Measurements from ENCODE around the gene TTF2. TPM values are rescaled to one million over a fixed set of nuclear protein-coding genes. Genes with fewer than 3 reads are reported as not detected.
A peak's percentile ranks its signal among the peaks of the same experiment; 100 is the strongest.

The TTF2 gene
- total RNA-seq (2011; cell fraction: chromatin; rRNA removed; ENCODE audit: low replicate concordance) = 122 and 267 TPM in 2 replicates
- total RNA-seq (2011; cell fraction: nucleolus; rRNA removed) = 62.4 and 74.7 TPM in 2 replicates
- total RNA-seq (2011; cell fraction: nucleoplasm; rRNA removed) = 84.3 and 104 TPM in 2 replicates
- total RNA-seq (2014; rRNA removed) (36.1 and 36.2 TPM in 2 replicates), total RNA-seq (2014; rRNA removed; fragmentation: Illumina TruSeq; extraction: Trizol) (61.5 and 69.2 TPM in 2 replicates), total RNA-seq (2015; rRNA removed; fragmentation: Illumina TruSeq; extraction: Trizol) (40.0 and 46.1 TPM in 2 replicates), total RNA-seq (2021) (62.5 and 63.3 TPM in 2 replicates), polyA plus RNA-seq (2011; rRNA removed) (71.1 and 77.3 TPM in 2 replicates), polyA plus RNA-seq (2014; fragmentation: Illumina TruSeq; extraction: Trizol) (36.0 and 42.1 TPM in 2 replicates), polyA plus RNA-seq (2014; fragmentation: Nextera tagmentation; extraction: Ambion mirVana) (10 to 100 TPM in 1 of 2 experiments, 1 to 10 TPM in 1; 9.4 to 10.5 TPM), polyA plus RNA-seq (2014; rRNA removed) (36.6 and 41.3 TPM in 2 replicates), polyA minus RNA-seq (2011; rRNA and poly(A)+ RNA removed) (55.0 and 68.2 TPM in 2 replicates), Bru-seq, nascent RNA (percentile 89 among the genes with signal in this experiment), BruChase-seq, experiment 1, labeled RNA remaining after a 2-hour chase (percentile 89 among the genes with signal in this experiment), BruChase-seq, experiment 2, labeled RNA remaining after a 6-hour chase (percentile 86 among the genes with signal in this experiment)
- 24.3 and 30.5 TPM in 2 replicates for polyA plus RNA-seq (2011; cell fraction: cytosol; rRNA removed)
- 108 and 124 TPM in 2 replicates for polyA plus RNA-seq (2011; cell fraction: nucleus; rRNA removed)
- 32.8 and 42.0 TPM in 2 replicates for polyA plus RNA-seq (2012)
- 30.9 and 39.0 TPM in 2 replicates for polyA minus RNA-seq (2011; cell fraction: cytosol; rRNA and poly(A)+ RNA removed)
- 48.9 and 88.3 TPM in 2 replicates for polyA minus RNA-seq (2011; cell fraction: nucleus; rRNA and poly(A)+ RNA removed)
- long read RNA-seq, experiment 1, full-length matches to known transcripts = 9 of 90 reads
- long read RNA-seq, experiment 1, partial matches to known transcripts = 45 of 90 reads
- long read RNA-seq, experiment 1, other reads (novel, unspliced or antisense) = 36 of 90 reads
- long read RNA-seq, experiment 2, full-length matches to known transcripts = 4 of 20 reads
- long read RNA-seq, experiment 2, partial matches to known transcripts = 1 of 20 reads
- long read RNA-seq, experiment 2, other reads (novel, unspliced or antisense) = 15 of 20 reads
- long read RNA-seq, experiment 3, partial matches to known transcripts = 29 of 35 reads
- long read RNA-seq, experiment 3, other reads (novel, unspliced or antisense) = 5 of 35 reads

GRCh38 chr1:117059678-117060440 is at the start of gene TTF2:
TSS of gene TTF2 (plus strand) at chr1:117060326. CDS start at chr1:117060347, 21 bp downstream.
- Histone ChIP-seq H2AFZ (ENCODE audit: low read depth, low read length) (peak within 1 kb of the TSS; percentile 94), H3K4me2 (ENCODE audit: insufficient read depth, low read length) (peak within 1 kb of the TSS; percentile 98), H3K36me3 (ENCODE audit: control insufficient read depth, insufficient read depth, low read length) (peaks cover 31% of the 10 kb centered on the region), H3K79me2 (ENCODE audit: control insufficient read depth, insufficient read depth, low read length) (peaks cover 30% of the 10 kb centered on the region), H3K9me3 (replicated peaks; ENCODE audit: control insufficient read depth, insufficient read depth, low read depth, low read length) (no peaks in the 10 kb centered on the region), H3K9me1 (ENCODE audit: control insufficient read depth, insufficient read depth, low read length) (no peaks in the 10 kb centered on the region), H3K4me3 (peak within 1 kb of the TSS; percentile 76), H3K4me1 (replicated peaks in 1 of 2; ENCODE audit: control insufficient read depth in 2 of 2, insufficient read depth in 2 of 2, low read length in 2 of 2) (peaks cover 10 to 14% of the 10 kb centered on the region in 2 experiments), H3K9ac (ENCODE audit: insufficient read depth in 1 of 2, low read depth in 2 of 2, low read length in 2 of 2) (peak within 1 kb of the TSS; percentile 91 to 94), H4K20me1 (replicated peaks; ENCODE audit: control insufficient read depth, insufficient read depth, low read length) (no peaks in the 10 kb centered on the region), H3K27ac (ENCODE audit: extremely low read depth, low read depth, low read length) (peak within 1 kb of the TSS; percentile 92), H3K27me3 (ENCODE audit: control insufficient read depth in 2 of 2, insufficient read depth in 2 of 2, low read length in 2 of 2) (no peaks in the 10 kb centered on the region)
- FAIRE-seq (peak; percentile 97), DNase-seq (ENCODE audit: extremely low read depth in 1 of 4, low spot score in 3 of 4) (peak; percentile 98 to 100 (median 99)), ATAC-seq (peak; percentile 95)
- under 1% methylated on average over 48 of the region's 48 CpGs for WGBS (ENCODE audit: insufficient coverage, low coverage, missing lambda C conversion rate)
- intact Hi-C loops (cut with micrococcal nuclease) (loop anchor here (2.0 to 10.0 kb wide), 7 partner anchors 125 to 915 kb away; no protein-coding TSS in a partner anchor), in situ Hi-C loops (cut with MboI) (loop anchor here (5.0 kb wide), 1 partner anchor 553 kb away; no protein-coding TSS in a partner anchor)
- no TSS peak for BruUV-seq (replicated peaks)
- CTCF ChIA-PET (ENCODE audit: low intra/inter-chr PET ratio) = interaction anchor here (0.5 to 1.3 kb wide), 2 partner anchors 23 to 323 kb away, joined by 3 to 4 read pairs; no protein-coding TSS in a partner anchor
- POLR2A ChIA-PET = interaction anchor here (0.5 to 2.2 kb wide), 32 partner anchors 10 to 568 kb away, joined by 3 to 10 read pairs (median 4); no protein-coding TSS in a partner anchor
- no peak for TF ChIP-seq MECOM (CRISPR knock-in tag; IDR thresholded peaks at IDR 0.05)
- no peak for TF ChIP-seq ZNF253 (CRISPR knock-in tag; conservative IDR thresholded peaks at IDR 0.05)
- TF ChIP-seq PYGO2 (tag; IDR thresholded peaks at IDR 0.05) = no peak
- TF ChIP-seq ZNF24 (IDR thresholded peaks at IDR 0.05) = no peak
- peak; percentile 6; the same call in 1 of the 2 replicates for TF ChIP-seq REST (IDR thresholded peaks at IDR 0.05; ENCODE audit: borderline replicate concordance)
- TF ChIP-seq REST (CRISPR knock-in tag; IDR thresholded peaks at IDR 0.05; ENCODE audit: low read depth) = peak; percentile 70; the same call in 1 of the 2 replicates
- TF ChIP-seq SMARCE1 (IDR thresholded peaks at IDR 0.05) = no peak
- peak; percentile 62; the same call in 1 of the 2 replicates for TF ChIP-seq ZSCAN29 (IDR thresholded peaks at IDR 0.05)
- TF ChIP-seq SMC3 (conservative IDR thresholded peaks at IDR 0.05; ENCODE audit: insufficient read depth, low read depth, low read length) = no peak

All from K562 (cell line).